GM19467 (cell line): ENCODE data around the gene NIPBL.
"Not testable (repeated sequence)": the region's sequence is repeated elsewhere in the genome, so short reads cannot be mapped to it uniquely, and the experiment has no call there.

Source experiments
- ATAC-seq: cut with Tn5 transposase; IDR thresholded peaks from one replicate; pipeline ENCODE4 v1.9.1; 2021; ENCODE audit warnings: mild to moderate bottlenecking, moderate library complexity; ENCODE audit not compliant: unreplicated experiment

NIPBL gene

GRCh38 chr5:36878392-36879082 is 2.0 kb downstream of the NIPBL start:
- no peak for ATAC-seq

DNA sequence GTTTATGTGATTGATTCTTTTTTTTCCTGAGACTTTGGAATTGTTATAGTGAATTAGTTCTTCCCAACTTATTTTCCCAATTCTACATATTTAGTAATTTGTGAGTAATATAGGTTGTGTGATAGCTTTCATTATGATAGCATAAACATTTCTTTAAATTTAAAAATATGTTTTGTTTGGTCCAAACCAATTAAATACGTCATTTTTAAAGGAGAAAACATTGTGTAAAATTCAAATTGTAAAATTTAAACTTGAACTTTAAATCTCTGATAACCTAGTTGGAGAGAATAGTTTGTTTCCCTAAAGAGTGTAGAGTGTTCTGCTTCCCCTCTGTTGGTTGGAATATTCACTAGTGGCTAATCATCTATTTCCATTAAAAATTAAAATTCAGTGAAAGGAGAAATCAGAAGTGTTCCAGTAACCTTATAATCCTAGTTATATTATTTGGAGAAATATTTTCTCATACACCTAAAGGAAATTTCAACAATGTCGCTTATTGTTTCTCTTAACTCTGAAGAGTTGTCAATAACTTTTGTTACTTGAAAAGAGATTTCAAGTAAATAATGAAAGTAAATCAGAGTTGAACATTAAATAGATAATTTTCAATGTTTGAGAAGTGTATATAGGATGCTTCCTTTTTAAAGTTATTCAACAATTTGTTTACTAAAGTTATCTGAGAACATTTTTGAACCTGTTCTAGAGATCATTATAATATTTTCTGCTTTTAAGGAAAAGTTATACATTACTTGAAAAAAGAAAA is 2.9 kb downstream of the NIPBL start:
- no peak for ATAC-seq

DNA sequence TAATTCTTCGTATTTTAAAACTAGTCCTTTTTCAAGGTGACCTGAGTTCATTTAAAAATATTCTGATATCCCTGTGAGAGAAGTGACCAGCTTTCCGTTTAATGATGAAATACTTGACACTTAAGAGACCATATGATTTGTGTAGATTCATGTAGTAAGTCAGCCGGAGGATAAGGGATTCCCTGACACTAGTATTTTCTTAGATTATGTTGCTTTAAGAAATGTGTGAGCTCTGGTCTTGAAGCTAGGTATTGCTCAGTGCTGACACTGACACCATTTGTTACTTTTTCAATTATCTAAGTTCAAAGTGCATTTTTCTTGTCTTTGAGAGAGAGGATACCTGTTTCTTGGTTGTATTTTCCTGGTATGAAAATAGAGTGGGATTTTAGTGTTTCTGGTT is 4.2 kb downstream of the NIPBL start:
- ATAC-seq = no peak

GRCh38 chr5:36881304-36881703 is 4.7 kb downstream of the NIPBL start:
- ATAC-seq = no peak

- no peak for ATAC-seq
Measured at GRCh38 chr5:36881807-36882206, 5.2 kb downstream of the NIPBL start.

GRCh38 chr5:36882250-36882649 is 5.7 kb downstream of the NIPBL start:
- no peak for ATAC-seq

DNA sequence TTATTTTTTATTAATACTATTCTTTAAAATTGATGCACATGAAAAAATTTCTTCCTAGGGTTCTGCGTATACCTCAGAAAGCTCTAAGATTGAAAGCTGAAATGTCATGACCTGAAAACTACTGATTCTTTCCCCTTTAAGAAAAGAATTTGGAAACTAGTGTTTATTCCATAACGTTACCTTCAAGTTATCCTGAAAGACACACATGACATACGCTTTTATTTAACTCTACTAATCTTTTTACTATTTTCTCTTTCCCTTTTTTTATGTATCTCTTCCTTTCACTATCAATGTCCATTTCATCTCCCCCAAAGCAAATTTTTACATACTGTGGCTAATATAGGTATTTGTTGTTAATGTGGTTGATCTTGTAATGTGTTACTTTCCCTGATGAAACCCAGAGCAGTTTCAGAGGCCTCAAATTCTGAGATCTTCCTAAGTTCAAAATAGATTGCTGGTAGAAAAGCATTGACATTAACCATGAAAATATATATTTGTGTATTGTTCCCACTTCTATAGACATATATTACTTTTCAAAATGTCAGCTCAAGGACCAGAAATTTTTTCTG is 7.4 kb downstream of the NIPBL start:
- no peak for ATAC-seq

DNA sequence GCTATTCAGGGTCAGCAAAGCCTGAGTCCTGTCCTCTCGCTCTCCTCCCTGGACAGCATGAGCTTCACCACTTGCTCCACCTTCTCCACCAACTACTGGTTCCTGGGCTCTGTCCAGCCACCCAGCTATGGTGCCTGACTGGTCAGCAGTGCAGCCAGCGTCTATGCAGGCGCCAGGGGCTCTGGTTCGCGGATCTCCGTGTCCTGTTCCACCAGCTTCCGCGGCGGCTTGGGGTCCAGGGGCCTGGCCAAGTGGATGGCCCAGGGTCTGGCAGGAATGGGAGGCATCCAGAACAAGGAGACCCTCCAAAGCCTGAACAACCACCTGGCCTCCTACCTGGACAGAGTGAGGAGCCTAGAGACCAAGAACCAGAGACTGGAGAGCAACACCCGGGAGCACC is 8.6 kb downstream of the NIPBL start:
- ATAC-seq = no peak

DNA sequence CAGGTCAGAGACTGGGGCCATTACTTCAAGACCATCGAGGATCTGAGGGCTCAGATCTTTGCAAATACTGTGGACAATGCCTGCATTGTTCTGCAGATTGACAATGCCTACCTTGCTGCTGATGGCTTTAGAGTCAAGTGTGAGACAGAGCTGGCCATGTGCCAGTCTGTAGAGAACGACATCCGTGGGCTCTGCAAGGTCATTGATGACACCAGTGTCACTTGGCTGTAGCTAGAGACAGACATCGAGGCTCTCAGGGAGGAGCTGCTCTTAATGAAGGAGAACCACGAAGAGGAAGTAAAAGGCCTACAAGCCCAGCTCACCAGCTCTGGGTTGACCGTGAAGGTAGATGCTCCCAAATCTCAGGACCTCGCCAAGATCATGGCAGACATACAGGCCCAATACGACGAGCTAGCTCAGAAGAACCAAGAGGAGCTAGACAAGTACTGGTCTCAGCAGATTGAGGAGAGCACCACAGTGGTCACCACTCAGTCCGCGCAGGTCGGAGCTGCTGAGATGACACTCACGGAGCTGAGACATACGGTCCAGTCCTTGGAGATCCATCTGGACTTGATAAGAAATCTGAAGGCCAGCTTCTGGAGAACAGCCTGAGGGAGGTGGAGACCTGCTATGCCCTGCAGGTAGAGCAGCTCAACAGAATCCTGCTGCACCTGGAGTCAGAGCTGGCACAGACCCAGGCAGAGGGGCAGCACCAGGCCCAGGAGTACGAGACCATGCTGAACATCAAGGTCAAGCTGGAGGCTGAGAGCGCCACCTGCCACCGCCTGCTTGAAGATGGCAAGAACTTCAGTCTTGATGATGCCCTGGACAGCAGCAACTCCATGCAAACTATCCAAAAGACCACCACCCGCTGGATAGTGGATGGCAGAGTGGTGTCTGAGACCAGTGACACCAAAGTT is 9.3 kb downstream of the NIPBL start:
- ATAC-seq = no peak

DNA sequence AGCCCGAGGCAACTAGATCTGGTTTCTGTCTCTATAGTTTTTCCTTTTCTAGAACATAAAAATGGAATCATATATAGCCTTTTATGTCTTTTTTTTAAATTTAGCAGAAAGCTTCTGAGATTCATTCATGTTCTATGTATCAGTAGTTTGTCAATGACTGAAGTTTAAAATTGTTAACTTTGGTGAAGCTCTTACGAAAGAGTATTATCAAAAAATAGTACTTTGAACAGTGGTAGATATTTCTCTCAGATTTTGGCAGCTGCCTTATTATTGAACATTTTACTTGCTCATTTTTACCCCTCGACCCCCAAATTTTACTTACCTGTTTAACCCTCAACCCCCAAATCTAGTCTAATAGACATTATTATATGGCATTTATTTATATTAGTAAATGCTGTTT is 10.2 kb downstream of the NIPBL start:
- no peak for ATAC-seq

GRCh38 chr5:36887532-36887931 is 11.0 kb downstream of the NIPBL start:
- no peak for ATAC-seq

- no peak for ATAC-seq
Measured at GRCh38 chr5:36888303-36888702, 11.7 kb downstream of the NIPBL start.

DNA sequence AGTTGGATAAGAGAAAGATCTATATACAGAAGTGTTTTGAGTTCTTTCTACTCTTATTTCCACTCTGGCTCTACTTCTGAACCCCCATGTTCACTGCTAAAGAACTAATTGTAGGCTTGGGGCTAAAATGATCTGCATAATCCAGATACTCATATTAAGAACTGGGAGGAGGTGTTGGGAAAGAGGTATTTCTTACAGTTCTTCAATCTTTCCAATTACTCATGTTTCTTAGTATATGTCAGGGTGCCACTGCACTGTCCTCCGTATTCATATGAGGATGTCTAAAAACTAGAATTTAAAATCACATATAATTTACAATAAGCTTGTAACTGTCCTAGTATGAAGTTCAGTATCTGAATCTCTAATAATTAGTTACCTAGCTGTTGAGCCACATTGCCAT is 12.7 kb downstream of the NIPBL start:
- no peak for ATAC-seq

- ATAC-seq = no peak
Measured at GRCh38 chr5:36891266-36891665, 14.7 kb downstream of the NIPBL start.

DNA sequence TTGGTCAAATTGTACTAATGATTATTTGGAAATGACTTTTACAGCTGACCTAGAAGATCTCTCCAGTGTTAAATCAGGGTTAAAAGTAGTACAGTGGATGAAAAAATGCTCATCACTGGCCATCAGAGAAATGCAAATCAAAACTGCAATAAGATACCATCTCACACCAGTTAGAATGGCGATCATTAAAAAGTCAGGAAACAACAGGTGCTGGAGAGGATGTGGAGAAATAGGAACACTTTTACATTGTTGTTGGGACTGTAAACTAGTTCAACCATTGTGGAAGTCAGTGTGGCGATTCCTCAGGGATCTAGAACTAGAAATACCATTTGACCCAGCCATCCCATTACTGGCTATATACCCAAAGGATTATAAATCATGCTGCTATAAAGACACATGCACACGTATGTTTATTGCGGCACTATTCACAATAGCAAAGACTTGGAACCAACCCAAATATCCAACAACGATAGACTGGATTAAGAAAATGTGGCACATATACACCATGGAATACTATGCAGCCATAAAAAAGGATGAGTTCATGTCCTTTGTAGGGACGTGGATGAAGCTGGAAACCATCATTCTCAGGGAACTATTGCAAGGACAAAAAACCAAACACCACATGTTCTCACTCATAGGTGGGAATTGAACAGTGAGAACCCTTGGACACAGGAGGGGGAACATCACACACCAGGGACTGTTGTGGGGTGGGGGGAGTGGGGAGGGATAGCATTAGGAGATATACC is 15.7 kb downstream of the NIPBL start:
- not testable (repeated sequence) for ATAC-seq

DNA sequence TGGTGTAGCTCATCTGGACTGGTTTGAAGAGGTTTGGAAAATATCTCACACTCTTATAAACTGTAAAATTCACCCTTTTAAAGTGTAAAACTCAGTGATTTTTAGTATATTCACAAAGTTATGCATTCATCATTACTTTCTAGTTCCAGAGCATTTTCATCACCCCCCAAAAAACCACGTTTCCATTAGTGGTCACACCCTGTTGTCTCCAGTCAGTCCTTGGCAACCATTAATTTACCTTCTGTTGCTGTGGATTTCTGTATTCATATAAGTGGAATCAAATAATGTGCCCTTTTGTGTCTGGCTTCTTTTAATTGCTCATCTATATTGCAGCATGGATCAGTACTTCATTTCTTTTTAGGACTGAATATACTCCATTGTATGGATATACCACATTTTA is 18.4 kb downstream of the NIPBL start:
- no peak for ATAC-seq

GRCh38 chr5:36896476-36896875 is 19.9 kb downstream of the NIPBL start:
- ATAC-seq = no peak

DNA sequence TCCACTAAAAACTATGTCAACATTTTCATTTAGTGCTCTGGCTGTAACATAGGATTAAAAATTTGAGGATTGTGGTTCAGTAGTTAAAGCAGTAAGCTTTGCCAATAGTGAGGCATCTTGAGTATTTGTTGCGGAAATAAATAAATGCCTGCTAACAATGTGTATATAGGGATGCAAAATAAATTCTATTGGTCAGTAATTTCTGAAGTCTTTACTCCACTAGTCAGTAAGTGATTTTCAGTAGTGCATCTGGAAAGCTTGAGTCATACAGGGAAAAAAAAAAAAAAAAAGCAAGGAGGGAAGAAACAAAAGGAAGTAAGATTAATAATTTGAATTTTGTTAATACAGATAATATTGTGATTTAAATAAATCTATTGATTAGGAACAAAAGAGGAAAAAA is 21.0 kb downstream of the NIPBL start:
- ATAC-seq = no peak

- no peak for ATAC-seq
Measured at GRCh38 chr5:36899860-36900259, 23.3 kb downstream of the NIPBL start.

DNA sequence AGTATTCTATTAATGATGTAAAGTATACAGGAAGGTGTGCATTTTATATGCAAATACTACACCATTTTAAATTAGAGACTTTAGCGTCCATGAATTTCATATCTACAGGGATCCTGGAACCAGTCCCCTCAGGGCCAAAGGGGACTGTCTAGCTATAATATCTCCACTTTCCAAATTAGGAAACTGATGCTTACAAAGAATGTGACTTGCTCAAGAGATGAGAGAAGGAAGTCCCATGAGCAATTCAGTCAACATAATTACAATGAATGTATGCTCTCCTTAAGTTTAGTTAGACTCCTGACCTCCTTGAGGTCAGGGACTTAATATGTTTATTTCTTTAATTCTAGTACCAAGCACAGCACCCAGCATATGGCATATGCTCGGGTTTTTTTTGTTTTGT is 23.7 kb downstream of the NIPBL start:
- ATAC-seq = no peak

GRCh38 chr5:36901077-36901476 is 24.5 kb downstream of the NIPBL start:
- not testable (repeated sequence) for ATAC-seq
